Inferior parietal cortex (tissue), 1 donor: ENCODE measurements around the gene KLHL18.
"Not testable (repeated sequence)": the region's sequence is repeated elsewhere in the genome, so short reads cannot be mapped to it uniquely, and the experiment has no call there.

ENCODE experiments used
- DNase-seq: peaks from one replicate; pipeline ENCODE4 v3.0.0-alpha.2; 2016; ENCODE audit errors: extremely low spot score

KLHL18 gene

GRCh38 chr3:47313341-47314055 lies 30.8 kb downstream of the KLHL18 start:
- DNase-seq: no peak

GRCh38 chr3:47314056-47314764 lies 31.5 kb downstream of the KLHL18 start:
- no peak for DNase-seq

- DNase-seq: no peak
Observed at GRCh38 chr3:47315069-47315647, 32.4 kb downstream of the KLHL18 start.

GRCh38 chr3:47316151-47316550 lies 33.4 kb downstream of the KLHL18 start:
- not testable (repeated sequence) for DNase-seq

- DNase-seq: no peak
Observed at GRCh38 chr3:47318916-47319315, 36.2 kb downstream of the KLHL18 start.

- DNase-seq: no peak
Observed at GRCh38 chr3:47319956-47320355, 37.2 kb downstream of the KLHL18 start.

- no peak for DNase-seq
Observed at GRCh38 chr3:47323431-47324277, 40.9 kb downstream of the KLHL18 start.

- peak; percentile 87 for DNase-seq
Observed at GRCh38 chr3:47324278-47324865, 41.6 kb downstream of the KLHL18 start.

- no peak for DNase-seq
Observed at GRCh38 chr3:47333907-47334306, 51.2 kb downstream of the KLHL18 start.

GRCh38 chr3:47337656-47338055 lies 54.9 kb downstream of the KLHL18 start:
- DNase-seq: peak; percentile 11

- no peak for DNase-seq
Observed at GRCh38 chr3:47339951-47340350, 57.2 kb downstream of the KLHL18 start.

GRCh38 chr3:47340866-47341265 lies 58.1 kb downstream of the KLHL18 start:
- no peak for DNase-seq

GRCh38 chr3:47342151-47342550 lies 59.4 kb downstream of the KLHL18 start:
- DNase-seq: no peak

- no peak for DNase-seq
Observed at GRCh38 chr3:47342812-47343211, 60.1 kb downstream of the KLHL18 start.

- DNase-seq: no peak
Observed at GRCh38 chr3:47343471-47343971, 60.8 kb downstream of the KLHL18 start.

GRCh38 chr3:47344971-47345370 lies 62.2 kb downstream of the KLHL18 start:
- DNase-seq: no peak

- peak; percentile 44 for DNase-seq
Observed at GRCh38 chr3:47347217-47347801, 64.6 kb downstream of the KLHL18 start.

- DNase-seq: no peak
Observed at GRCh38 chr3:47348411-47349154, 65.8 kb downstream of the KLHL18 start.

GRCh38 chr3:47355010-47355409 lies 72.3 kb downstream of the KLHL18 start:
- DNase-seq: no peak

GRCh38 chr3:47356201-47356600 lies 73.5 kb downstream of the KLHL18 start:
- DNase-seq: no peak
